ENCODE results near the gene TAB2.

TAB2 gene

GRCh38 chr6:149449831-149450678, 132.5 kb downstream of the TAB2 start:
- Mint-ChIP-seq H3K27ac (peak overlapping the region; percentile 66), H3K36me3 (peaks cover 6% of the 10 kb centered on the region), H3K27me3 (no peaks in the 10 kb centered on the region), H3K4me1 (peaks cover 4% of the 10 kb centered on the region), H3K4me3 (no peak overlapping the region), H3K9me3 (no peaks in the 10 kb centered on the region)
- DNase-seq (ENCODE audit: low spot score in 2 of 2) (no peak), ATAC-seq (ENCODE audit: low read depth) (no peak)

DNA sequence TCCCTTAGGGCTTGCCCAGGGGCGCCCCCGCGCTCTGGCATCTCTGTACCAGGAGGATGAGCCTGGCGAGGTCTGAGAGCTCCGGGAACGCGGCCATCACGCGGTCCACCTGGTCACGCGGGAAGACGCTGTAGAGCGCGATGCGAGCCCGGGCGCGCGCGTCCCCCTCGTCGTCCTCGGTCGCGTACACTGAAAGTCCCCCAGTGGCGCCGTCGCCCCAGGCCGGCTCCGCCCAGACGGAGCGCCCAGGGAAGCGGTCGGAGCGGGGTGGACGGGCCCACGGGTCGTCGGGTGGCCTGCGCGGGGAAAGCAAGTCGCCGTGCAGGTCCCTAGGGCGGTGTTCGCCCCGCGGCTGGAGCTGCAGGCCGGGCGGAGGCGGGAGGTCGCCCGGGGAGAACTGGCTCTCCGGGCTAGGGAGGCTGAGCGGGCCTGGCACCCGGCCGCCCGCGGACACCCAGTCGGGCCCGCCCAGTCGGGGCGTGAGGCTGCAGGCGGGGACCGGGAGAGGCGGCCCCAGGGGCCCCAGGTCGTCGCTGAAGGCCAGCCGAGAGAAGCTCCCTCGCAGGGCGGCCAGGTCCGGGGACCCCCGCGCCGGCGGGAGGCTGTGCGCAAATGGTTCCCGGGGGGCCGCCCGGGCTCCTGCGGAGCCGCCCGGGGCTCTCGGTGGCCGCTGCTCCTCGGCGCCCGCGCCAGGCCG, 133.3 kb downstream of the TAB2 start:
- Mint-ChIP-seq H3K36me3 (peaks cover 9% of the 10 kb centered on the region), H3K4me1 (peaks cover 2% of the 10 kb centered on the region), H3K9me3 (no peaks in the 10 kb centered on the region), H3K27me3 (no peaks in the 10 kb centered on the region), H3K4me3 (no peak overlapping the region), H3K27ac (no peak overlapping the region)
- no peak for ATAC-seq (ENCODE audit: low read depth)
- DNase-seq (ENCODE audit: low spot score in 2 of 2), result no peak

GRCh38 chr6:149451376-149452036, 134.0 kb downstream of the TAB2 start:
- Mint-ChIP-seq H3K4me3 (no peak overlapping the region), H3K36me3 (peaks cover 9% of the 10 kb centered on the region), H3K4me1 (peaks cover 2% of the 10 kb centered on the region), H3K27ac (no peak overlapping the region), H3K9me3 (no peaks in the 10 kb centered on the region), H3K27me3 (no peaks in the 10 kb centered on the region)
- DNase-seq (ENCODE audit: low spot score in 2 of 2) (no peak), ATAC-seq (ENCODE audit: low read depth) (no peak)

GRCh38 chr6:149452037-149452939, 134.8 kb downstream of the TAB2 start:
- H3K27ac Mint-ChIP-seq, result no peak overlapping the region
- H3K4me1 Mint-ChIP-seq, result peaks cover 2% of the 10 kb centered on the region
- no peaks in the 10 kb centered on the region for H3K9me3 Mint-ChIP-seq
- H3K36me3 Mint-ChIP-seq, result peaks cover 11% of the 10 kb centered on the region
- no peaks in the 10 kb centered on the region for H3K27me3 Mint-ChIP-seq
- ATAC-seq (ENCODE audit: low read depth), result no peak
- DNase-seq (ENCODE audit: low spot score in 2 of 2), result no peak
- no peak overlapping the region for H3K4me3 Mint-ChIP-seq

DNA sequence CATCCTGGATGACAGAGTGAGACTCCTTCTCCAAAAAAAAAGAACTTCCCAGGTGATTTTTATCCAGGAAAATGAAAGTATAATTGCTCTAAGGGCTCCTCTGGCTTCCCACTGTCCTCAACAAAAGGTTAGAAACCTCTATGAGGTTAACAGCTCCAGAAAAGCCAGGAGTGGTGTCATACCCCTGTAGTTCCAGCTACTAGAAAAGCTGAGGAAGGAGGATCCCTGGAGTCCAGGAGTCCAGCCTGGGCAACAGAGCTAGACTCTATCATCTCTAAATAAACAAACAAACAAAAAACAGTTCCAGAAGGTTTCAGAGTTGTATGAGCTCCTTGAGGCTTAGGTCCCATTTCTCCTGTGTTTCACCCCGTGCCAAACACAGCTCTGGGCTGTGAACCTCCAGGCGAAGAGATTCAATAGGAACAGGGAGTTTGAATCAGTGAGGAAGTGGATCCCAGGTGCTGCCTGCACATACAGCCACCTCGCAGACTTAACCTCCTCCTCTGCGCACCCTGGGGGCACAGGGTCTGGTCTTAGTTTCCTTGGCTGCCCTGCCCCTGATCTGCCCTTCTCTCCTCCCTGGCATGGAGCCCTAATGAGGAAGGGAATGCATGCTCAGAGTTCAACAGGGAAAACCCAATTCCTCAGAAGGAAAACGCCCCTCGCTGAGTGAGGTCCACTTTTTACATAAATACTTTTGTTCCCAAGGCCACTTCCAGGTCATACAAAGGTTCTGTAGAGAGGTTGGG, 136.3 kb downstream of the TAB2 start:
- peaks cover 2% of the 10 kb centered on the region for H3K4me1 Mint-ChIP-seq
- no peak for ATAC-seq (ENCODE audit: low read depth)
- H3K4me3 Mint-ChIP-seq, result no peak overlapping the region

DNA sequence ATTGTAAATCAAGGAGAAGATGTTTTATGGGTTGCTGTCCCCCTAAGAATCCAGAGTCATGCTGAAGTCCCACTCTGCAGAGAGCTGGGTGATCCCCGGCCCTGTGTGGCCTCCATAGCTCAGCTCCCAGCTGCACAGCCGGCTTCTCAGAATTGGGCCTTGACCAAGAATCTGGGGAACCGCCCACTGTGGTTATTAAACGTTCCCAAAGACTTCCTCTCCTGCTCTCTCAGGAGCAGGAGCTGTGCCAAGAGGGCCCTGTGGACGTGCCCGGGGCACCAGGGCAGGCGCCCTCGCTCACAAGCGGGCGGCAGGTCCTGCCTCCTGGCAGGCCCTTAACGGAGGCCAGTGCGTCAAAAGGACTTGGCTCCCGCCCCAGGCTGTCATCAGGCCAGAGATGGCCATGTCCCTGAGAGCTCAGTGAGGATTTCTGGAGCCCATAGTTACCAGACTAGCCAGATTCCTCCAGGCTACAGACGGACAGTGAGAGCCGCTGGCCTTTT, 136.9 kb downstream of the TAB2 start:
- Mint-ChIP-seq H3K27me3 (no peaks in the 10 kb centered on the region), H3K27ac (no peak overlapping the region), H3K36me3 (peaks cover 27% of the 10 kb centered on the region), H3K9me3 (no peaks in the 10 kb centered on the region), H3K4me3 (no peak overlapping the region), H3K4me1 (peaks cover 6% of the 10 kb centered on the region)
- ATAC-seq (ENCODE audit: low read depth) (no peak), DNase-seq (ENCODE audit: low spot score in 2 of 2) (no peak)

More for the DNA sequence above, 136.3 kb downstream of the TAB2 start:
- DNase-seq (ENCODE audit: low spot score in 2 of 2), result no peak
- H3K36me3 Mint-ChIP-seq, result peaks cover 22% of the 10 kb centered on the region
- no peaks in the 10 kb centered on the region for H3K27me3 Mint-ChIP-seq
- H3K27ac Mint-ChIP-seq, result no peak overlapping the region
- H3K9me3 Mint-ChIP-seq, result no peaks in the 10 kb centered on the region

DNA sequence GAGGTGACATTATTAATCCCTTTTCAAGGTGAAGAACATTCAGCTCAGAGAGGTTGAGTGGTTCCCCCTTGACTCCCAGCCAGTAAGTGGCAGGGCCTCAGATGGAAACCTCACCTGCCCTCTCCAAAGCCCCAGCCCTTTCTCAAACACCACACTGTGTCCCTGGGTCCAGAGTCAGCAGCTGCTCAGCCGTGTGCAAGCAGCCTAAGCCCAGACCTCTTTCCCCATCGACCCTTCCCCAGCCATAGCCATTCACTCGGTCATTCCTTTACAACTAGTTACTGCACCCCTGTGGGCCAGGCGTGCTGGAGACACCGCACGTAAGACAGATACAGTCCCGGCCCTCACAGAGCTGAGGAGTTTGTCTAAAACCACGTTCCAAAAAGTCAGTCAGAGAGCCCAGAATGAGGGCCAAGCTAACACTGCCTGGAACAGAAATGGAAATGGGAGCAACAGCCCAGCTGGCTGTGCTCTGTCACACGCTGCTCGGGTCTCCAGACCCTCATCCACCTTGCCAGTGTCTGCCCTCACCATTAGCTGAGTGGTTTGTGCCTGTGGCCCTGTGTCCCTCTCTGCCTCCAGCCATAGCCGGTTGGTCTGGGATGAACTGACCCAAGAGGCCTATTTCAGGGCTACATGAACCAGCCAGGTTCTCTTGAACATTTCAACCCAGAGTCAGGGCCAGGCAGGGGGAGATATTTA, 137.7 kb downstream of the TAB2 start:
- peak overlapping the region; percentile 50 for H3K27ac Mint-ChIP-seq
- H3K4me1 Mint-ChIP-seq, result peaks cover 7% of the 10 kb centered on the region
- ATAC-seq (ENCODE audit: low read depth), result no peak

DNA sequence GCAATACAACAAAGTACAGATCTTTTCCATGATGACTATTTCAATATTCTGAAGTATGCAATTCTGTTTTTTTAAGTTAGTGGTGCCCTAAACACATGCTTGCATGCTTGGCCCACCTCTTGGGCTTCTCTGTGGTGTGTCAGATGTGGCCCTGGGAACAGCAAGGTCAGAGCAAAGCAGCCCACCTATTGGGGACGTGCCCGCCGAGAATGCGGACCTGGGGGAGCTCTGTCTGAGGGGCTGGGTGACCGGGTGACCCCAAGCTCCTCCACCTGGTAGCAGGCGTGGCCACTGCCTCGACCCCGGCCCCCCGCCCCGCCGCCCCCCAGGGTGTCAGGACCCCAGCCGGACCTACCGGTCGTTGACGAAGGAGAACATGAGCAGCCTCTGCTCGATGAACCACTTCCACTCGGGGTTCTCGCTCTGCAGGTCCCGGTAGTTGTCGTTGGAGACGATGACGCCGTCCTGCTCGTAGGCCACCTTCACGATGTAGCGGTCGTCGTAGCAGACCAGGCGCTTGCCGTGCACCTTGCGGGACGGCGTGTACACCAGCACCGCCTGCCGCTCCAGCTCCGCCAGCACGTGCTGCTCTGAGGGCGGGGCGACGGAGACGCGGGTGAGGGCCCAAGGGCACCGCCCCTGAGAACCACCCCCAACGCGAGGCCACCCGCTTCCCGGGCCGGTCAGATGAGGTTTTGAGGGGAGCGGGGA, 139.0 kb downstream of the TAB2 start:
- Mint-ChIP-seq H3K4me3 (no peak overlapping the region), H3K27me3 (no peaks in the 10 kb centered on the region), H3K36me3 (peaks cover 28% of the 10 kb centered on the region), H3K27ac (no peak overlapping the region), H3K4me1 (peaks cover 7% of the 10 kb centered on the region), H3K9me3 (no peaks in the 10 kb centered on the region)
- ATAC-seq (ENCODE audit: low read depth), result no peak
- no peak for DNase-seq (ENCODE audit: low spot score in 2 of 2)

More for the DNA sequence above, 137.7 kb downstream of the TAB2 start:
- H3K9me3 Mint-ChIP-seq, result no peaks in the 10 kb centered on the region
- H3K27me3 Mint-ChIP-seq, result no peaks in the 10 kb centered on the region
- DNase-seq (ENCODE audit: low spot score in 2 of 2), result no peak
- H3K36me3 Mint-ChIP-seq, result peaks cover 26% of the 10 kb centered on the region
- no peak overlapping the region for H3K4me3 Mint-ChIP-seq

- Mint-ChIP-seq H3K9me3 (no peaks in the 10 kb centered on the region), H3K27ac (peak overlapping the region; percentile 24), H3K4me3 (no peak overlapping the region), H3K4me1 (peaks cover 9% of the 10 kb centered on the region), H3K27me3 (no peaks in the 10 kb centered on the region), H3K36me3 (peaks cover 30% of the 10 kb centered on the region)
- ATAC-seq (ENCODE audit: low read depth), result no peak
- DNase-seq (ENCODE audit: low spot score in 2 of 2), result no peak
These were observed 139.9 kb downstream of the TAB2 start for GRCh38 chr6:149457316-149457884.

- Mint-ChIP-seq H3K27ac (no peak overlapping the region), H3K4me3 (no peak overlapping the region), H3K27me3 (no peaks in the 10 kb centered on the region), H3K9me3 (no peaks in the 10 kb centered on the region), H3K36me3 (peaks cover 37% of the 10 kb centered on the region), H3K4me1 (peaks cover 15% of the 10 kb centered on the region)
- DNase-seq (ENCODE audit: low spot score in 2 of 2) (no peak), ATAC-seq (ENCODE audit: low read depth) (no peak)
These were observed 140.7 kb downstream of the TAB2 start for GRCh38 chr6:149458196-149458595.

GRCh38 chr6:149458806-149459205, 141.3 kb downstream of the TAB2 start:
- Mint-ChIP-seq H3K4me1 (peaks cover 19% of the 10 kb centered on the region), H3K36me3 (peaks cover 41% of the 10 kb centered on the region), H3K27ac (no peak overlapping the region), H3K27me3 (no peaks in the 10 kb centered on the region), H3K9me3 (no peaks in the 10 kb centered on the region), H3K4me3 (no peak overlapping the region)
- DNase-seq (ENCODE audit: low spot score in 2 of 2) (no peak), ATAC-seq (ENCODE audit: low read depth) (no peak)

GRCh38 chr6:149459761-149460160, 142.2 kb downstream of the TAB2 start:
- Mint-ChIP-seq H3K9me3 (no peaks in the 10 kb centered on the region), H3K4me3 (no peak overlapping the region), H3K4me1 (peaks cover 28% of the 10 kb centered on the region), H3K27ac (no peak overlapping the region), H3K27me3 (no peaks in the 10 kb centered on the region), H3K36me3 (peaks cover 45% of the 10 kb centered on the region)
- ATAC-seq (ENCODE audit: low read depth) (no peak), DNase-seq (ENCODE audit: low spot score in 2 of 2) (no peak)

Measured in memory B cell (primary cell).